ENCODE results near the gene HERC2.
A peak's percentile ranks its signal among the peaks of the same experiment; 100 is the strongest.

HERC2 gene

DNA sequence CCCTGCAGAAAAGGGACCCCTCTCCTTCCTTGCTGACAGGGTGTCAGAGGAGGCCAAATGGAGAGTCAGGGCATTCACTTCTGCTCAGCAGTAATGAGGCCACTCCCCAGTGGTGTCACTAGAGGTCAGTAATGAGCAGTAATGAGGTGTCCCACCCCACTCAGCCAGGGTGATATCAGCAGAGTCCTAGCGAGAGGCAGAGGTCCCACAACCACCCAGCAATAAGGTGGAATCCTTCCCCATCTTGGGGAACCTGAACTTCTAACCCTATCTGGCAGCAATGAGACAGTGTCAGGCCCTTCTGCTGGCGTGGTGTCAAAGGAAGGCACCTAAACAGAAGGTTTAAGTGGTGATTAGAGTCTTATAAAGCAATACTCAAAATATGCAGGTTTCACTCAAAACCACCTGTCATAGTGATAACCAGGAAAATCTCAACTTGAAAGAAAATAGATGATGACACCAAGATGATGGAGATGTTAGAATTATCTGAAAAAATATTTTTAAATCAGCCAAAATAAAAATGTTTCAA is 235.7 kb downstream of the HERC2 start:
- DNase-seq: peak; percentile 46

DNA sequence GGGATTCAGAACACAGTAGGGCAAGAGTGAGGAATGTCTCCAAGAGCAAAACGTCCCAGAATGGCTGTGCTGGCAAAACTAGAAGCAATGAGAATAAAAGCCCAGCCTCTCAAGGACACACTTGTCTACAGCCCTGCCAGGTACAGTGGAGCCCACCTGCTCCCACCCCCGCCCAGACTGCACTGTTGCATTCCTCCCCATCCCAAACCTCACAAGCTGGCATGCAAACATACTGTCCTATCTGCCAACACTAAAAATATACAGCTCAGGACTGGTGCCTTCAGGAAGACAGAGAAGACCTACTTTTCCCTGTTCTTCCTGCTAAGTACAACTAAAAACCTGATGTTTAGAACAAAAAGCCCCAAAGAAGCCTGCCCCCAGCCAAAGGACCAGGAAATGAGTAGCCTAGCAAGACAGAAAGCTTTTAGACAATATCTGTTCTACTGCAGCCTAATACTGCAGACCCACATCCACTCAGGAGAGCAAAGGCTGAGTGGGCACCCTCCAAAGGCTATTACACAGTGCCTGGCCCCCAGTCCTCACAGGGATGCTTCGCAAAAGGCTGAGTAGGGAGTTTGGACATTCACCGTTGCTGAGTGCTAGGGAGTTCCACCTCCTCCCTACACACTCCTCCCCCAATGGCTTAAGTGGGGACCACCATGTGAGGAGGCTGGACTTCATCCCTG is 236.3 kb downstream of the HERC2 start:
- no peak for DNase-seq

DNA sequence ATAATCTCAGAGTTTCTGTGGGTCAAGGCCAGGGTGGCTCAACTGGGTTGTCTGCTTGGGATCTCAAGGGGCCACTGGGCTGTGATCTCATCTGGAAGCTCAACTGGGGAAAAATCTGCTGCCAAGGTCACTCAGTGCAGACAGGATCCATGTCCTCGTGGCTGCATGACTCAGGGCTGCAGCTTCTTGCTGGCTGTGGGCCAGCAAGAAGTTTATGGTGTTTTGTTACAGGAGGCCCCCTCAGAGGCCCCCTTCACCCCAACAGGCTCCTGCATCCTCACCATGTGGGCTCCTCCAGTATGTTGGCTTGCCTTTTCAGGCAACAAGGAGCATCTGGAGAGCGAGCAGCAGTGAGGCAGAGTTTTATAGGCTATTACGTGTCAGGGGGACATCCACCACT is 237.4 kb downstream of the HERC2 start:
- no peak for DNase-seq

DNA sequence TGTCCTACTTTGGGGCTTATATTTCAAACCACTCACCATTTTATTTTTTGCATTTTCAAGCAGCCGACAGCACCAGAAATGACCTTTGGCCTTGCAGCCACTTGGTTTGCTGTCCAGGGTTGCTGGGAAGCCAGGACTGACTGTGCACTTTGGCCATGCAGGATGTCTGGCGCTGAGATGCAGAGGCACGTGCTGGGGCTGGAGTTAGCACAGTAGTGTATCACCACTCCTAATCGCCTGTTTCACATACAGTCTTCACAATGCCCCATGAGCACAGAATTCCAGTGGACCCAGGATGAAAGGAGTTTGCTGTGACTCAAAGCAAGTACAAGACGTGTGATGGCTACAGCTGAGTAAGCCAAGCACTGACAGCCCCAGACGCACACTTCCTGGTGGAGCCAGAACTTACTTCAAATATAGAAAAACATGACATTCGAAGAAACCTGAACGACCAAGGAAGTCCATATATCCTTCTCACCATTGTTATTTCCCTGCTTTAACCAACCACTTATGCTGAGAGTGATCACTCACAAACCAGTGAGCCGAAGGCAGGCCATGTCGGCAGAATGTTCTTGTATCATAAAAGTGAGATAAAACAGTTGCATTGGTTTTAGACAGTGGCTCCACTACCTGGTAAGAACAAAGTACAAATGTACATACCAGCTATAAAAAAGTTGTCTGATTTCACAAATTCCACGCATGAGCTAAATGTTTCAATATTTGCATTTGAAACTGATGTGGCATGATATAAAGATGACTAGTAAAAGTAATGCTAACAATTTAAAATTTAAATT is 238.9 kb downstream of the HERC2 start:
- no peak for DNase-seq

DNA sequence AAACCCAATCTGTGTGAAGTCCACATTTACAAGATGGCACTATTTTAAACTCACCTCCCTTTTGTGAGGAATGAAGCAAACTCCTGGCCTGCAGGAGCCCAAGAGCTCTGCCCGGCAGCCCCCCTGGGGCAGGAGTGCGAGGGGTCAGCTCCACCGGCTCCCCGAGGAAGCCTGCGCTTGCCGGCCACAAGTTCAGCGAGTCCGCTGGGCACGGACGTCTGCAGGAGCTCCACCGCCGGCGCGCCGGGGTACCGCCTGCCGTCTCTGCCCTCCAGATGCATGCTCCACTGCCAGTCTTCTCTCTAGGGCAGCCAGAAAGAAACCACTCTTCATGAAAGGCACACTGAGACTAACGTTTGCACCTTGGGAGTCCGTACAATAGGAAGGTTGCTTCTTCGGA is 240.4 kb downstream of the HERC2 start:
- DNase-seq: no peak

DNA sequence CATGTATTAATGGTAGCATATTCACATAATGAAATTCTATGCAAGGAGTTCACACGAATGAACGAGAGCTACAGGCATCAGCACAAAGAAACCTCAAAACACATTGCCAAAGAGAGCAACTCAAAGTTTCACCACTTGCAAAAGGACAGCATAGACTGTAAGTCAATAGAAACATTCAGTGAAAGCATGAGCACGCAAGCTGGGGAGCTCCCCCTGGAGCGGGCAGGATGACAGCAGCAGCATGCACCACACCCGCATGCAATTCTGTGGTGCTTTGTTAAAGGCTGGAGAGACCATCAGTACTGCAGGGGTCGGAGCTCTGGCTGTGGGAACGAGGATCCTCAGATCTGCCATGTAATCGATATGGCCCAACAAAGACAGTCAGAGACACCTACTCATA is 241.6 kb downstream of the HERC2 start:
- DNase-seq: no peak

DNA sequence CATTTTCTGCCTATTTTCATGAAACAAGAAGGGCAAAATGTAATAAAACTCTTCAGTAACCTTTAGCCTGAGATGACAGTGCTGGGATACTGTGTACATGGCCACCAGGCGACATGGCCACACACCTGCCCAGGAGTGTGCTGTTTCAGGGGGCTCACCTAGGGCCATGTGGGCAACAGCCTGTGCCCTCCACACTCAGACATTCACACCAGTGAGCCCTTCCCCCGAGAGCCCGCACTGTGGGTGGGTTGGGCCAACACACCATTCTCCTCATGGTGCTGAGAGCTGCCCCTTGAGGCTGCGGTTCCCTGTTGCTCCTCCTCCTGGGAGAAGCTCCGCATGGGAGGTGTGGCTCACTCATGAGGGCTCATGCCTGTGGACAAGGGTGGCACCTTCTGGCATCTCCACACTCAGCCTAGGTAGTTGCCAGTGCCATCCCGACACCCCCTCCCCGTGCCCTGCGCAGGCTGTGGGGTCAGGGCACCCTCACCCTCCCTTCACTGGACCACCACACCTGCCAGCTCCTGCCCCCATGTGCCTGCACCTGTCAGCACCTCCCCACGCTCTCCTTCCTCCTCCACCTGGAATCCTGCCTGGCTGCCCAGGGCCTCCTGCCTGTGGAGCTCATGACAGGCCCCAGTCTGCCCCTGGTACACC is 242.5 kb downstream of the HERC2 start:
- DNase-seq: no peak

DNA sequence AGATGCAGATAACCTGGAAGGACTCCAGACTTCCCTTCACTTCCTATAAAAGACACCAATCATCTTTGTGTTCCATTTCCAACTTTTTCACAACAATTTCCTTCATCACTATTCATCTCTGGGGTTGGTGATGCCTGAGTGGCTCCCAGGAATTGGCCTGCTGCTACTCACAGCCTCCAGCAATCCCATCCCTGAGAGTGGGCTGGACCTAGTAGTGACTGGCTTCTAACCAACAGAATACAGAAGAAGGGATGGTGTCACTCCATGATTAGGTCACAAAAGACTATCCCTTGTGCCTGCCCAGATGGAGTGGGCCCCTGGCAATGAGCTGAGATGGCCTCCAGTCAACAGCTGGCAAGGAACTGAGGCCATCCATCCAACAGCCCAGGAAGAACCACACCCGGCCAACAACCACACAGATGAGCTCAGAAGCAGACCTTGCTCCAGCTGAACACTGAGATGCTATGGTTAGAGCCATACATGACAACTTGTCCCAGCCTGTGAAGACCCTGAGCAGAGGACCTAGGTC is 243.7 kb downstream of the HERC2 start:
- no peak for DNase-seq

DNA sequence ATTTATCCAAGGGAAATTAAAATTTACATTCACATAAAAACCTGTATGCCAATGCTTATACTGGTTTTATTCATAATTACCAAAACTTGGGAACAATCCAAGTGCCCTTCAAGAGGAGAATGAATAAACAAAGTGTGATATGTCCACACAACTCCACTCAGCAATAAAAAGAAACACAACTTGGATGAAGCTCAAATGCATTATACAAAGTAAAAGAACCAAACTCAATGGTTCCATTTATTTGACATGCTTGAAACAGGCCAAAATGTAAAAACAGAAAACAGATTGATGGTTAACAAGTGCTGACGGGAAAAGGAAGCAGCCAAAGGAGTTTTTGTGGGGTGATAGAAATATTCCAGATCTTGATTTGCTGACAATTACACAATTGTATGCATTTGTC is 246.4 kb downstream of the HERC2 start:
- no peak for DNase-seq

DNA sequence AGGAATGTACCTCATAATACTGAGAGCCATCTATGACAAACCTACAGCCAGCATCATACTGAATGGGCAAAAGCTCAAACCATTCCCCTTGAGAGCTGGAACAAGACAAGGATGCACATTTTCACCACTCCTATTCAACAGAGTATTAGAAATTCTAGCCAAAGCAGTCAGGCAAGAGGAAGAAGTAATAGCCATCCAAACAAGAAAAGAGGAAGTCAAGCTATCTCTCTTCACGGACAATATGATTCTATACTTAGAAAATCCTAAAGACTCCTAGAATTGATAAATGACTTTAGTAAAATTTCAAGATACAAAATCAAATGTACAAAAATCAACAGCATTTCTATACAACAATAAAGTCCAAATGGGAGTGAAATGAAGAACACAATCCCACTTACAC is 253.0 kb downstream of the HERC2 start:
- DNase-seq: no peak

DNA sequence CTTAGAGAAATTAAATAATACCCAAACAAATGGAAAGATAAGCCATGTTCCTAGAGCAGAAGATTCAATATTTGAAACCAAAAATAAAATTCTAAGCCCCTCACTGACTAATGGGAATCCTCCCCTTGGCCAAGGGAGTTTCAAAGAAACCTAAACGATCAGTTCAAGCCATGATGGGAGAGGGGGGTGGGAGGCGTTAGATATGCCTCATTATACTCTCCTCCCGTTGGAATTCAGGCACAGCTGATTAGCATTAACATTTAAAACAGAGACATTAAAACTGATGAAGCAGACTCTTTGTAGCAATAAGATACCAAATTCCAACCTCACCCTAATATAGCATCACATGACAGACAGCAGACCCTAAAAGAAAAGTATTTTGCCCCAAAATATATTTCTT is 255.7 kb downstream of the HERC2 start:
- no peak for DNase-seq

All from CD4-positive, alpha-beta T cell treated with Interferon gamma for 1 hour (primary cell).